Stimulated activated naive B cell treated with anti-CD40 and anti-IgM and Interleukin-4, amounts not matched to agents 10 μg/mL and 1 μg/mL and 100 μg/mL, for 72 hours (primary cell): ENCODE measurements around the gene COL5A1.

Source experiments
- ATAC-seq, 2 donors: fragments of 150-1000 bp; cut with Tn5 transposase; replicated peaks; 2 replicates each; pipeline ENCODE4 v1.10.0; 2021; ENCODE audit warnings: moderate library complexity in 1 of 2
- DNase-seq: peaks from one replicate; pipeline ENCODE4 v3.0.0; 2021
- H3K27ac Mint-ChIP-seq: one replicate; pipeline ENCODE4 v1.8.0; 2022; ENCODE audit warnings: mild to moderate bottlenecking, mixed read lengths
- H3K27me3 Mint-ChIP-seq, 2 donors: one replicate each; pipeline ENCODE4 v1.8.0; 2022; ENCODE audit warnings: mixed read lengths in 2 of 2
- H3K36me3 Mint-ChIP-seq, 2 donors: one replicate each; pipeline ENCODE4 v1.8.0; 2022; ENCODE audit warnings: mixed read lengths in 2 of 2, mild to moderate bottlenecking in 1 of 2
- H3K4me1 Mint-ChIP-seq, 2 donors: one replicate each; pipeline ENCODE4 v1.8.0; 2022; ENCODE audit warnings: mixed read lengths in 2 of 2, mild to moderate bottlenecking in 1 of 2
- H3K4me3 Mint-ChIP-seq, 2 donors: one replicate each; pipeline ENCODE4 v1.8.0; 2022; ENCODE audit warnings: mild to moderate bottlenecking in 2 of 2, mixed read lengths in 2 of 2, moderate library complexity in 1 of 2
- H3K9me3 Mint-ChIP-seq, 2 donors: one replicate each; pipeline ENCODE4 v1.8.0; 2022; ENCODE audit warnings: mixed read lengths in 2 of 2, mild to moderate bottlenecking in 1 of 2

The COL5A1 gene

GRCh38 chr9:134811673-134812342 is 170.2 kb downstream of the COL5A1 start:
- no peaks in the 10 kb centered on the region for H3K4me1 Mint-ChIP-seq

GRCh38 chr9:134812343-134812673 is 170.7 kb downstream of the COL5A1 start:
- ATAC-seq (no peak), DNase-seq (no peak)
- Mint-ChIP-seq H3K4me3 (no peak overlapping the region), H3K9me3 (no peaks in the 10 kb centered on the region), H3K4me1 (no peaks in the 10 kb centered on the region), H3K27me3 (no peaks in the 10 kb centered on the region), H3K36me3 (no peaks in the 10 kb centered on the region), H3K27ac (no peak overlapping the region)

More at GRCh38 chr9:134811673-134812342, 170.2 kb downstream of the COL5A1 start:
- ATAC-seq = no peak
- H3K36me3 Mint-ChIP-seq = no peaks in the 10 kb centered on the region
- no peak for DNase-seq
- H3K27ac Mint-ChIP-seq = no peak overlapping the region
- no peak overlapping the region for H3K4me3 Mint-ChIP-seq
- H3K27me3 Mint-ChIP-seq = no peaks in the 10 kb centered on the region
- H3K9me3 Mint-ChIP-seq = no peaks in the 10 kb centered on the region

GRCh38 chr9:134813841-134814240 is 172.2 kb downstream of the COL5A1 start:
- no peak for ATAC-seq
- H3K4me3 Mint-ChIP-seq = no peak overlapping the region

GRCh38 chr9:134814598-134815215 is 173.1 kb downstream of the COL5A1 start:
- DNase-seq = no peak
- Mint-ChIP-seq H3K4me3 (no peak overlapping the region), H3K9me3 (no peaks in the 10 kb centered on the region), H3K36me3 (no peaks in the 10 kb centered on the region), H3K27me3 (no peaks in the 10 kb centered on the region), H3K4me1 (no peaks in the 10 kb centered on the region), H3K27ac (no peak overlapping the region)
- no peak for ATAC-seq

More at GRCh38 chr9:134813841-134814240, 172.2 kb downstream of the COL5A1 start:
- no peak overlapping the region for H3K27ac Mint-ChIP-seq
- H3K4me1 Mint-ChIP-seq = no peaks in the 10 kb centered on the region
- no peak for DNase-seq
- no peaks in the 10 kb centered on the region for H3K9me3 Mint-ChIP-seq
- no peaks in the 10 kb centered on the region for H3K36me3 Mint-ChIP-seq
- no peaks in the 10 kb centered on the region for H3K27me3 Mint-ChIP-seq

- Mint-ChIP-seq H3K4me1 (no peaks in the 10 kb centered on the region), H3K4me3 (no peak overlapping the region), H3K9me3 (no peaks in the 10 kb centered on the region), H3K36me3 (no peaks in the 10 kb centered on the region), H3K27me3 (no peaks in the 10 kb centered on the region), H3K27ac (no peak overlapping the region)
- DNase-seq (no peak), ATAC-seq (no peak)
Measured at GRCh38 chr9:134815435-134816214, 174.0 kb downstream of the COL5A1 start.

- ATAC-seq = no peak
- no peaks in the 10 kb centered on the region for H3K9me3 Mint-ChIP-seq
- no peak overlapping the region for H3K27ac Mint-ChIP-seq
Measured at GRCh38 chr9:134816264-134816663, 174.7 kb downstream of the COL5A1 start.

GRCh38 chr9:134818000-134818568 is 176.5 kb downstream of the COL5A1 start:
- ATAC-seq (no peak), DNase-seq (no peak)
- Mint-ChIP-seq H3K4me3 (no peak overlapping the region), H3K4me1 (no peaks in the 10 kb centered on the region), H3K27me3 (no peaks in the 10 kb centered on the region), H3K36me3 (no peaks in the 10 kb centered on the region), H3K9me3 (no peaks in the 10 kb centered on the region), H3K27ac (no peak overlapping the region)

More at GRCh38 chr9:134816264-134816663, 174.7 kb downstream of the COL5A1 start:
- Mint-ChIP-seq H3K27me3 (no peaks in the 10 kb centered on the region), H3K4me3 (no peak overlapping the region), H3K4me1 (no peaks in the 10 kb centered on the region), H3K36me3 (no peaks in the 10 kb centered on the region)
- no peak for DNase-seq

- Mint-ChIP-seq H3K27ac (no peak overlapping the region), H3K27me3 (no peaks in the 10 kb centered on the region)
Measured at GRCh38 chr9:134818591-134818990, 177.0 kb downstream of the COL5A1 start.

GRCh38 chr9:134820901-134821300 is 179.3 kb downstream of the COL5A1 start:
- ATAC-seq (no peak), DNase-seq (no peak)
- no peaks in the 10 kb centered on the region for H3K36me3 Mint-ChIP-seq
- H3K27ac Mint-ChIP-seq = no peak overlapping the region
- no peak overlapping the region for H3K4me3 Mint-ChIP-seq
- no peaks in the 10 kb centered on the region for H3K27me3 Mint-ChIP-seq
- no peaks in the 10 kb centered on the region for H3K9me3 Mint-ChIP-seq
- no peaks in the 10 kb centered on the region for H3K4me1 Mint-ChIP-seq

More at GRCh38 chr9:134818591-134818990, 177.0 kb downstream of the COL5A1 start:
- no peak overlapping the region for H3K4me3 Mint-ChIP-seq
- DNase-seq = no peak
- no peaks in the 10 kb centered on the region for H3K9me3 Mint-ChIP-seq
- H3K4me1 Mint-ChIP-seq = no peaks in the 10 kb centered on the region
- ATAC-seq = no peak
- no peaks in the 10 kb centered on the region for H3K36me3 Mint-ChIP-seq

GRCh38 chr9:134822541-134822940 is 180.9 kb downstream of the COL5A1 start:
- no peak for ATAC-seq
- H3K36me3 Mint-ChIP-seq = no peaks in the 10 kb centered on the region
- no peaks in the 10 kb centered on the region for H3K4me1 Mint-ChIP-seq
- H3K27ac Mint-ChIP-seq = no peak overlapping the region
- DNase-seq = no peak
- no peaks in the 10 kb centered on the region for H3K27me3 Mint-ChIP-seq
- H3K9me3 Mint-ChIP-seq = no peaks in the 10 kb centered on the region
- H3K4me3 Mint-ChIP-seq = no peak overlapping the region

GRCh38 chr9:134823623-134824022 is 182.0 kb downstream of the COL5A1 start:
- DNase-seq (no peak), ATAC-seq (no peak)
- Mint-ChIP-seq H3K9me3 (no peaks in the 10 kb centered on the region), H3K4me3 (no peak overlapping the region), H3K27ac (no peak overlapping the region), H3K4me1 (no peaks in the 10 kb centered on the region), H3K36me3 (no peaks in the 10 kb centered on the region), H3K27me3 (no peaks in the 10 kb centered on the region)

GRCh38 chr9:134824583-134824982 is 183.0 kb downstream of the COL5A1 start:
- H3K36me3 Mint-ChIP-seq = no peaks in the 10 kb centered on the region
- DNase-seq = no peak
- H3K9me3 Mint-ChIP-seq = no peaks in the 10 kb centered on the region
- no peak overlapping the region for H3K27ac Mint-ChIP-seq
- no peaks in the 10 kb centered on the region for H3K4me1 Mint-ChIP-seq
- ATAC-seq = no peak
- H3K4me3 Mint-ChIP-seq = no peak overlapping the region
- H3K27me3 Mint-ChIP-seq = no peaks in the 10 kb centered on the region

GRCh38 chr9:134825025-134825424 is 183.4 kb downstream of the COL5A1 start:
- H3K27me3 Mint-ChIP-seq = no peaks in the 10 kb centered on the region
- H3K27ac Mint-ChIP-seq = no peak overlapping the region
- H3K4me1 Mint-ChIP-seq = no peaks in the 10 kb centered on the region
- no peak for DNase-seq
- H3K9me3 Mint-ChIP-seq = no peaks in the 10 kb centered on the region
- H3K4me3 Mint-ChIP-seq = no peak overlapping the region
- H3K36me3 Mint-ChIP-seq = no peaks in the 10 kb centered on the region
- no peak for ATAC-seq

GRCh38 chr9:134826336-134827285 is 185.0 kb downstream of the COL5A1 start:
- Mint-ChIP-seq H3K27me3 (no peaks in the 10 kb centered on the region), H3K36me3 (no peaks in the 10 kb centered on the region), H3K27ac (no peak overlapping the region), H3K9me3 (no peaks in the 10 kb centered on the region), H3K4me3 (no peak overlapping the region), H3K4me1 (no peaks in the 10 kb centered on the region)
- no peak for ATAC-seq
- no peak for DNase-seq
